SH-SY5Y (cell line): Measurements from ENCODE around the gene ERICH4.

Experiments used
- GATA2 ChIP-seq: IDR thresholded peaks from 2 replicates; pipeline ENCODE4 v1.6.1; 2011; ENCODE audit warnings: mild to moderate bottlenecking, low read depth, low read length
- GATA3 ChIP-seq: IDR thresholded peaks from 2 replicates; pipeline ENCODE4 v1.6.1; 2011; ENCODE audit warnings: low read depth, mild to moderate bottlenecking, low read length, moderate library complexity

DNA sequence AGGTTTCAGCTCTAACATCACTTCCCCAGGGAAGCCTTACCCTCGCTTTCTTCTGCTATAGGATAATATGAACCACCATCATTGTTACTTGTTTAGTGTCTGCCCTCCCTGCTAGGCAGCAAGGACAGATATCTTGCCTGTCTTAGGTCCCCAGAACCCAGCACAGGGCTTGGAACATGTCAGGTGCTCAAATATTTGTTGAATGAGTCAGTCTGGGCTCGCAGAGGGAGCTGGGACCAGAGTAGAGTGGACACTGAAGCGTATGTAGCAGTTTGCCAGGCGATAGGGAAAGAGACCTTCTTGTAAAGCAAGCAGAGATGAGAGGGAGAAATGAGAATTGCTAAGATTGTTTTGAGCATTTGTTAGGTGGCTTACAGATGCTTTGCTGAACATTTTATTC, 33.7 kb upstream of the ERICH4 start:
- no peak for TF ChIP-seq GATA2
- TF ChIP-seq GATA3 = no peak
